Measurements from ENCODE around the gene CLSTN2.

Gene CLSTN2

GRCh38 chr3:140449413-140450256 lies 514.6 kb downstream of the CLSTN2 start:
- Histone ChIP-seq H3K79me2 (ENCODE audit: insufficient read depth, low read depth) (no peaks in the 10 kb centered on the region), H3K27ac (no peak overlapping the region), H3K27me3 (ENCODE audit: insufficient read depth, low read depth) (no peaks in the 10 kb centered on the region), H2AFZ (ENCODE audit: low read depth) (no peak overlapping the region), H3K4me1 (ENCODE audit: low read depth, poor library complexity, severe bottlenecking) (no peaks in the 10 kb centered on the region), H3K36me3 (ENCODE audit: insufficient read depth) (no peaks in the 10 kb centered on the region), H3K9ac (no peak overlapping the region), H4K20me1 (ENCODE audit: insufficient read depth) (no peaks in the 10 kb centered on the region), H3K4me2 (no peak overlapping the region), H3K4me3 (IDR thresholded peaks at IDR 0.05; ENCODE audit: insufficient read depth, low read depth, low read length) (no peak overlapping the region)
- TF ChIP-seq, protein P1, sequence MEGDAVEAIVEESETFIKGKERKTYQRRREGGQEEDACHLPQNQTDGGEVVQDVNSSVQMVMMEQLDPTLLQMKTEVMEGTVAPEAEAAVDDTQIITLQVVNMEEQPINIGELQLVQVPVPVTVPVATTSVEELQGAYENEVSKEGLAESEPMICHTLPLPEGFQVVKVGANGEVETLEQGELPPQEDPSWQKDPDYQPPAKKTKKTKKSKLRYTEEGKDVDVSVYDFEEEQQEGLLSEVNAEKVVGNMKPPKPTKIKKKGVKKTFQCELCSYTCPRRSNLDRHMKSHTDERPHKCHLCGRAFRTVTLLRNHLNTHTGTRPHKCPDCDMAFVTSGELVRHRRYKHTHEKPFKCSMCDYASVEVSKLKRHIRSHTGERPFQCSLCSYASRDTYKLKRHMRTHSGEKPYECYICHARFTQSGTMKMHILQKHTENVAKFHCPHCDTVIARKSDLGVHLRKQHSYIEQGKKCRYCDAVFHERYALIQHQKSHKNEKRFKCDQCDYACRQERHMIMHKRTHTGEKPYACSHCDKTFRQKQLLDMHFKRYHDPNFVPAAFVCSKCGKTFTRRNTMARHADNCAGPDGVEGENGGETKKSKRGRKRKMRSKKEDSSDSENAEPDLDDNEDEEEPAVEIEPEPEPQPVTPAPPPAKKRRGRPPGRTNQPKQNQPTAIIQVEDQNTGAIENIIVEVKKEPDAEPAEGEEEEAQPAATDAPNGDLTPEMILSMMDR (conservative IDR thresholded peaks at IDR 0.05; ENCODE audit: low read depth, low read length): no peak

- no peaks in the 10 kb centered on the region for H4K20me1 ChIP-seq (ENCODE audit: insufficient read depth)
- H3K36me3 ChIP-seq (ENCODE audit: insufficient read depth): no peaks in the 10 kb centered on the region
- H3K27me3 ChIP-seq (ENCODE audit: insufficient read depth, low read depth): no peaks in the 10 kb centered on the region
- H3K79me2 ChIP-seq (ENCODE audit: insufficient read depth, low read depth): no peaks in the 10 kb centered on the region
- no peak overlapping the region for H3K4me3 ChIP-seq (IDR thresholded peaks at IDR 0.05; ENCODE audit: insufficient read depth, low read depth, low read length)
- no peak overlapping the region for H3K9ac ChIP-seq
- H3K27ac ChIP-seq: no peak overlapping the region
- TF ChIP-seq, protein P1 (conservative IDR thresholded peaks at IDR 0.05; ENCODE audit: low read depth, low read length): no peak
- no peaks in the 10 kb centered on the region for H3K4me1 ChIP-seq (ENCODE audit: low read depth, poor library complexity, severe bottlenecking)
- no peak overlapping the region for H3K4me2 ChIP-seq
- H2AFZ ChIP-seq (ENCODE audit: low read depth): no peak overlapping the region
These were observed 518.8 kb downstream of the CLSTN2 start for GRCh38 chr3:140453750-140454149.

DNA sequence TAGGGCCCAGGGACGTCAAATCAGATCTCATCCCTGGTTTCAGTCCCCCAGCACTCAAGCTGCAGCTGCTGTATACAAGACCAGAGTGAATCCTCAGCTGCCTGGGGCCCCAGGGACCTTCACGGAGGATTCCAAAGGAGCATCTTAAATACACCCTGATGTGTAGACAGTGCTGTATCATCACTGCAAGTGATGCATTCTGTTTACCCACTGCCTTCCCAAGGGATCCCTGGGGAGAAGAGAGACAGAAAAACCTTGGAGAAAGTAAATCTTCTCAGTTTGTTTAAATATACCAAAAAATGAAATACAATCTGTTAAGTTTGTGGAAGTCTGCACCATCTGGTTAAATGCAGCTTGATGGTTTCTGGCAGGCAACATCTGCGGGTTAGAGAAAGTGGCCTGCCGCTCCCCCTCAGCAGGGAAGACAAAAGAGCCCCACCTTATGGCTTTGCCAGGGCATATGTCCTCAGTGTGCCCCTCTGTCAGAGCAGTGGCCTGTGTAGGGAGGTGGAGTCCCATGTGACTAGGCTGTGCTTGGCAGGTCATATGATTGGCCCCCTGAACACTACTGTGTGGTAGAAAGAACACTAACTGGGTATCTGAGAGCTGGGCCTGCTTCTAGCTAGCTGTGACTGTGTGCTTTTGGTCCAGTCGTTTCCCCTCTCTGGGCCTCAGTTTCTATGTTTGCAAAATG lies 520.7 kb downstream of the CLSTN2 start:
- no peaks in the 10 kb centered on the region for H3K79me2 ChIP-seq (ENCODE audit: insufficient read depth, low read depth)
- H3K4me1 ChIP-seq (ENCODE audit: low read depth, poor library complexity, severe bottlenecking): no peaks in the 10 kb centered on the region
- H3K4me3 ChIP-seq (IDR thresholded peaks at IDR 0.05; ENCODE audit: insufficient read depth, low read depth, low read length): no peak overlapping the region
- no peak overlapping the region for H2AFZ ChIP-seq (ENCODE audit: low read depth)
- H3K27me3 ChIP-seq (ENCODE audit: insufficient read depth, low read depth): no peaks in the 10 kb centered on the region
- H4K20me1 ChIP-seq (ENCODE audit: insufficient read depth): no peaks in the 10 kb centered on the region
- no peaks in the 10 kb centered on the region for H3K36me3 ChIP-seq (ENCODE audit: insufficient read depth)
- H3K4me2 ChIP-seq: no peak overlapping the region
- TF ChIP-seq, protein P1 (conservative IDR thresholded peaks at IDR 0.05; ENCODE audit: low read depth, low read length): no peak
- no peak overlapping the region for H3K9ac ChIP-seq
- H3K27ac ChIP-seq: no peak overlapping the region

DNA sequence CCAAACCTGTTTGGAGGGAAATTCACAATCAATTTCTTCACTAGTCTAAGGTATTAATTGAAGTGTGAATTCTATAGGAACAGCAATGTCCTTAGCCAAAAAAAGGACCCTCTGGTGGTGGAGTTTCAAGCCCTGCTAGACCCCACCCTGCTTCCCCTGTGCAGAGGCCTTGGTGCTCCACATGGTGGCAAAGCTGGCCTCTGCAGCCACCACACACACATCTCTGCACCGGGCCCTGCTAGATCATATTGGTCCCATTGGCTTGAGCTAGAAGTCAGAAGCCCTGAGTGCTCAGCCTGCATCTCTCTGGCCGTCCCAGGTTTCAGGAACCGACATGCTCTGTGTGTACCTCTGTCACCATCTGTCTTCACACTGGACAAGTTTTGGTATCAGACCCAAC lies 522.0 kb downstream of the CLSTN2 start:
- Histone ChIP-seq H2AFZ (ENCODE audit: low read depth) (no peak overlapping the region), H3K4me2 (no peak overlapping the region), H4K20me1 (ENCODE audit: insufficient read depth) (no peaks in the 10 kb centered on the region)

More for the DNA sequence above, 522.0 kb downstream of the CLSTN2 start:
- TF ChIP-seq, protein P1 (conservative IDR thresholded peaks at IDR 0.05; ENCODE audit: low read depth, low read length): no peak
- no peaks in the 10 kb centered on the region for H3K4me1 ChIP-seq (ENCODE audit: low read depth, poor library complexity, severe bottlenecking)
- no peak overlapping the region for H3K9ac ChIP-seq
- H3K27me3 ChIP-seq (ENCODE audit: insufficient read depth, low read depth): no peaks in the 10 kb centered on the region
- H3K27ac ChIP-seq: no peak overlapping the region
- no peaks in the 10 kb centered on the region for H3K79me2 ChIP-seq (ENCODE audit: insufficient read depth, low read depth)
- H3K36me3 ChIP-seq (ENCODE audit: insufficient read depth): no peaks in the 10 kb centered on the region
- H3K4me3 ChIP-seq (IDR thresholded peaks at IDR 0.05; ENCODE audit: insufficient read depth, low read depth, low read length): no peak overlapping the region
